ENCODE data around the gene GTF3C1.

Gene GTF3C1

DNA sequence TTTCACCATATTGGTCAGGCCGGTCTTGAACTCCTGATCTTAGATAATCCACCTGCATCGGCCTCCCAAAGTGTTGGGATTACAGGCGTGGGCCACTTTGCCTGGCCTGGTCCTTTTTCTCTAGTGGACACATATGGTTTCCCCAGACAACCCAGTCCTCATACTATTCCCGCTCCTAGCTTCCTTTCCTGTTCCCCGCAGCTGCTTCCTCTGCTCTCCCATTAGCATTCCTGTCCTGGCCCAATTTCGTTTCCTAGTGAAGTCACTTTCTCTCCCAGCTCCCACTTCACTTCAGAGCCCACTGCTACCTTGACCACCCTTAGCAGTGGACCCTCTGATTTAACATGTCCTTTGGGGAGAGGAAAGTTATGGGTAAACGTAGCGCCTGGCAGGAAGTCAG lies 11.5 kb upstream of the GTF3C1 start:
- DNase-seq (ENCODE audit: low spot score) = no peak

DNA sequence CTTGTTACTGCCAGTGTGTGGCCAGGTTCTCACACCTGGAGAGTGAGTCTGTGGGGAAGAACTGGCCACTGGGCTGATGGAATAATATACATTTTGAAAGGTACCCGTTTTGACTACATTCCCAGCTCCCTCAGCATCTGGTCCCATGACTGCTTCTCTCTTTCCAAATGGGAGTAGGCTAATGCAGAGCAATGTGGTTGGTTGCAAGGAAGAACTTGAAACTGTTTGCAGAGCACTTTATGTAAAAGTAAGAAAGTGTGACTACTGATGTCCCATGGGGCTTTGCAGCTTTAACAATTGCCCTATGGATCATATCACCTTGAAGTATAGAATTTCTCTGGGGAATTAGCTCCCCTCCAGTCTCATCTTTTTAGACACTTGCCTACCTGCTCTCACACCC lies 9.2 kb upstream of the GTF3C1 start:
- no peak for DNase-seq (ENCODE audit: low spot score)

DNA sequence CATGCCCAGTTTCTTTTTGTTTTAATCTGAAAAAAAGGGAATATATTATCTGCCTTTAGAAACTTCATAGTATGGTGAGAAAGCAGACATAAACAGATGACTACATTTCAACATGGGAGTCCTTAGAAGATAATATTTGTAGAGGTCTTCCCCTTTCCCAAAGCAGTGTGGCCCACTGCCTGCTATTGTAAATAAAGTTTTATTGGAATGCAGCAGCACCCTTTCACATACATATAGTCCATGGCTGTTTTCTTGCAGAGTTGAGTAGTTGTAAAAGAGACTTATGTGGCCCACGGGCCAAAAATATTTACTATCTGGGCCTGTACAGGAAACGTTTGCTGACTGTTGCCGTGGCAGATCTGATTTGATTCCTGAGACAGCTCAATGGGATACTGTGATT lies 8.7 kb upstream of the GTF3C1 start:
- no peak for DNase-seq (ENCODE audit: low spot score)

DNA sequence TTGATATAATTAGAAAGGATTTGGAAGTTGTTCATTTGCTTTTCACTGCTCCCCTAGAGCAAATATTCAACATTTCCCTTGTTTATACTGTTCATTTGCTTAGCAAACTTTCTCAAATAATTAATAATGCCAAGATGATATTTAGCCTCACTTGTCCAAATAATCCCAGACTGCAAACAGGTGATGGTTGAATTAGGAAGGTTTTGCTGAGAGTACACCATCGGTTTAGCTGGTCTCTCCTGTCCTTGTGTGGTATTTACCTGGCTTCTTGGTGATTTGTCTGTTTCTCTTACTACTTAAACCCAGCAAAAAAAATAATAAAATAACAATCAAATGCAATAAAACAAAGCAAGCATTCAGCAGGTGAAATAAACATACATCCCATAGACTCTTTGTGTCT lies 6.8 kb upstream of the GTF3C1 start:
- no peak for DNase-seq (ENCODE audit: low spot score)

DNA sequence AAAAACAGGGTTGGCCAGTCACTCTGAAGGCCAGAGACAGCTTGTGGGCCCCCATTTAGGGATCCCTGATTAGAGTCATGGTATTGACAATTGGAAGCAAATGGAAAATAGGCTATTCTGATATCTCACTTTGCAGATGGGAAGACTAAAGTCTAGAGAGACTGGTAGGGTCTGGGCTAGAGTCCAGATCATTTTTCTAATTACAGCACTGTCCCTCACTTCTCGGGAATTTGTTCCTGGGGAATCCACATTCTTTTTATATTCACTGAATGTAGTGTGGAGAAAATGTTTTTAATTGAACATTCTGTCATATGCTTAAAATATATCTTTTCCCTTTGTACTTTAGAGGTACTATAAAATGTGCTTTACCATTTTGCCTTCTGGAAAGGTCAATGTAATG lies 1.3 kb upstream of the GTF3C1 start:
- no peak for DNase-seq (ENCODE audit: low spot score)

DNA sequence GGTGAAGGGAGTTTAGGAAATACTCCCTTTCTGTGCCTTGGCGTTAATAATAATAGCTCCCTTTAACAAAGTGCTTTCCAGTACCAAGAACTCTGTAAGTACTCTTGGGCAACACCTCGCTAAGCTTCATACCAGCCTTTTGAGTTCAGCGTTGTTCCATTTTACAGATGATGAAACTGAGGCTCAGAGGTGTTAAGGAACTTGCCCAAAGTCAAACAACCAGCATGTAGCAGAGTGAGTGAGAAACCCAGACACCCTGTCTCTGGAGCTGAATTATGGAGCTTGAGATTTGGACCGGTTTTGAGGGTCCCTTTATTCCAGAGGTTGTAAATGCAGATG lies 838 bp upstream of the GTF3C1 start:
- no peak for DNase-seq (ENCODE audit: low spot score)

DNA sequence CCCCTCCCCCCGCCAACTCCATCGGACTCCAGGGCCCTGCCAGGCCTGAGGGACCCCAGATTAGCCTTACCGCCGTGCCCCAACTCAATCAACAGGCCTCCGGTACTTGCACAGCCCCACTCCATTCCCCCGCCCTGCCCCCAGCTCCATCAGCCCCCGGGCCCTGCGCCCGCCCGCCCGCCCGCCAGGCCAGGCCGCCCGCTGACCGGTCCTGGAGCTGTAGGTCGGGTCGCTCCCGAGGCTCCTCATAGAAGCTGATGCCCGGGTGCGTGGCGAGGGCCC lies 308 bp downstream of the GTF3C1 start:
- no peak for DNase-seq (ENCODE audit: low spot score)

DNA sequence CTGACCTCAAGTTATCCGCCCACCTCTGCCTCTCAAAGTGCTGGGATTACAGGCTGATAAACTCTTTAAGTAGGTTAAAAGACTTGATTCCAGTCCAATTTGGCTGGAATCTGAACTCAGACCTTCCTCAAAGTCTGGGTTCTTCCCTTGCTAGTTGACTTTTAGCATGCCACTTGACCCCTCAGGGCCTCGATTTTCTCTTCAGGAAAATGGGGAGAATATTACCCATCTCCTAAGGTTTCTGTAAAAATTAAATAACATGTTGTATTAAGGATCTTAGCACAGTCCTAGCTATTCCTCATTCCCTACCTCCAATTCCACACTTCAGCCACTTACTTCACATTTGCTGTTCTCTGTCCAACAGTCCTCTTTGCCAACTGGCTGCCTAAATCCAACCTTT lies 1.9 kb downstream of the GTF3C1 start:
- no peak for DNase-seq (ENCODE audit: low spot score)

DNA sequence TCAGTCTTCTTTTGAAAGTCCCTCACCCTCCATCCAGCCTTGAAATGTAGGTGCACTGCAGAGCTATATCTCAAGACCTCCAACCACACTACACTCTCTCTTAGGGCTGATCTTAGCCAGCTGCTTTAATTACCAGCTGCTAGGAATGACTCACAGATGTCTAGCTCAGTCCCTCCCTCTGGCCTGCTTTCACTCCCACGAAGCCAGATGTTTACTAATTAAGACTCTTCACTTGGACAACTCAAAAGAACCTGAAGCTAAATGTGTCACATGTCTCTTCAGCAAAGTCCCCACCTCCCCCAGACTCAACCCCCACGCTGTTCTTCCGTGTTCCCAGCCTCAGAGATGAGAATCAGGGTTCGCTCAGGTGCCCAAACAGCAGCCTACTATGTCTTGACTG lies 2.6 kb downstream of the GTF3C1 start:
- no peak for DNase-seq (ENCODE audit: low spot score)

DNA sequence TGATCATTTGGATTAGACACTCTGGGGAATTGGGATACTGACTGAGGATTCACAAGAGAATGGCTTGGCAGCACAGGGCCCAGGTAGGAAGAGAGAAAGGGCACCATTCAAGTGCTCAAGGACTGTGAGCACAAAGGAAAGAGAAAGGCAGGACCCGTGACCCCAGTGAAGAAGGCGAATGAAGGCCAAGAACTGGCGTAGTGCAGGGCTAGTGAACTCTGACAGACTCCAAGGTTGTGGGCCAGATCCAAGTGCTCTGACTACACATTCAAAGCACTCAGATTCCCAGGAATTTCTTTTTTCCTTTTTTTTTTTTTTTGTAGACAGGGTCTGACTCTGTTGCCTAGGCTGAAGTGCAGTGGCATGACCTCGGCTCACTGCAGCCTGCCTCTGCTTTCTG lies 5.0 kb downstream of the GTF3C1 start:
- DNase-seq (ENCODE audit: low spot score) = no peak

DNA sequence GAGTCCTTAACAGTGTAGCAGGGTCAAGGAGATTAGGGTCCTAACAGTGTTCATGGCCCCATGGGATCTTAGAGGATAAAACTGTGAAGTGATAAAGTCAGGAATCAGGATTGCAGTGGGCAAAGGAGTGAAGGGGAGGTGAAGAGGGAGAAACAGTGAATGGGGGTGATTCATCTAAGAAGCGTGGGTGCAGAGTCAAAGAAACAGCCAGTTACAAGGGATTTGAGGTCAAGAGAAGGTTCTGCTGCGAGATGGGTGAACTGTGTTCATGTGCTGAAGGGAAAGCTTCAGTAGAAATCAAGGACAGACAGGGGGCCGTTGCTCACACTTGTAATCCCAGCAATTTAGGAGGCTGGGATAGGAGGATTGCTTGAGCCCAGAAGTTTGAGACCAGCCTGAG lies 5.9 kb downstream of the GTF3C1 start:
- DNase-seq (ENCODE audit: low spot score) = no peak

DNA sequence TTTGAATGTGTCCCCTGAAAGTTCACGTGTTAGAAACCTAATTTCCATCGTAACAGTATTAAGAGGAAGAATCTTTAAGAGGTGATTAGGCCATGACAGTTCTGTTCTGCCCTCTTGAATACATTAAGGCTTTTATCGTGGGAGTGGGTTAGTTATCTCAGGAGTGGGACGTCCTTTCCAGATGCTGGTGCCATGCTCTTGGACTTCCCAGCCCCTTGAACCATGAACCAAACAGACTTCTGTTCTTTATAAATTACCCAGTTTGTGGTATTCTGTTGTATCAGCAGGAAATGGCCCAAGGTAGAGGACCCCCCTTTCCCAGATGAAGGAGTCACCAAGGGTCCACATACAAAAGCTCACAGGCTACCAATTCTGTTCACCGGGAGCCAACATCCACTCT lies 10.1 kb downstream of the GTF3C1 start:
- DNase-seq (ENCODE audit: low spot score) = no peak

DNA sequence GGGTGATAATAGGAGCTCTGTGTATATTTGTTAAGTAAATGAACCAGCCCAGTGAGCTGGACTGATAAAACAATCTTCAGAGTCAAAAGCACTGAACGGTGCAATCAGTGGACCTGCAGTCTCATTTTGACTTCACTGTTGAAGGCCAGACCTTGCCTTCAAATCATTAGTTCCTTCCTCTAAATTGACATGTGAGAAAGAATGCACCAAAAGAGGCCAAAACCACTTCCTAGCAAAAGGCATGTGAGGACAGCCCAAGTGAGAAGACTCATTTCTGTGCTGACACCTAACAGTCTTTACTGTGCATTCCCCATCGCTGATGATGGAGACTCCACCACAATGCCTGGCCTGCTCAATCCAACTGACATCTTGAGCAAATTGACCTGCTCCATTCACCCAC lies 10.6 kb downstream of the GTF3C1 start:
- DNase-seq (ENCODE audit: low spot score) = no peak

DNA sequence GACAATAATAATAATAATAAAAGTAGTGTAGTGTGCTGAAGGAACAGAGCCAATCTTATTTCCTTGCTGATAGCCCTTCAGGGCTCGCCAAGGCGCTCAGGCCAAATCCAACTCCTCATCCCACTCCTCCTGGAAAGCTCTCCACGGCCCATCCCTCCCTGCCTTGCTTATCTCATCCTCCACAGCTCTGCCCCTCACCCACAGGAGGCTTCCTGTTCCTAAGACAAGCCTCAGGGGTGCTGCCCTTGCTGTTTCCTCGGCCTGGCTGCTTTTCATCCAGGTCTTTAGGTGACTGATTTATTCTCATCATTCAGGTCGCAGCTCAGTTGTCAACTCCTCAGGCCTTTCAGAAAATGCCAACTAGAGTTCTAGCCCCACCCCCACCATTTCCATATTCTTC lies 11.2 kb downstream of the GTF3C1 start:
- no peak for DNase-seq (ENCODE audit: low spot score)

DNA sequence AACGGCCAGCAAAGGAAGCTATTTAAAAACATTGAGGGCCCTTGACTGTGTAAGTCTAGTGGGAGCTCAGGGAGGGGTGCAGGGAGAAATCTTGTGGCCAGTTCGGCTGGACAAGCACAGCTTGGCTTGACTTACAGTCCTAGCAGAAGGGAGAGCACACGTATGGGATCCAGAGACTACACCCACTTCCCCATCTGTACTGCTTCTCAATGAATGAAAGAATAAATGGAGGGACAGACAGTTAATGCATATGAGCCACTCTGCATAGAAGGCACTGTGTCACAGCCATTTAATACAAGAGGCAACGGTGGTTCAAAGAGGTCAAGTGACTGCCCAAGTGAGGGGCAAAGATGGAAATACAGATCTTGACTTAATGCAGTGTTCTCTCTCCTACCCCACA lies 15.5 kb downstream of the GTF3C1 start:
- no peak for DNase-seq (ENCODE audit: low spot score)

DNA sequence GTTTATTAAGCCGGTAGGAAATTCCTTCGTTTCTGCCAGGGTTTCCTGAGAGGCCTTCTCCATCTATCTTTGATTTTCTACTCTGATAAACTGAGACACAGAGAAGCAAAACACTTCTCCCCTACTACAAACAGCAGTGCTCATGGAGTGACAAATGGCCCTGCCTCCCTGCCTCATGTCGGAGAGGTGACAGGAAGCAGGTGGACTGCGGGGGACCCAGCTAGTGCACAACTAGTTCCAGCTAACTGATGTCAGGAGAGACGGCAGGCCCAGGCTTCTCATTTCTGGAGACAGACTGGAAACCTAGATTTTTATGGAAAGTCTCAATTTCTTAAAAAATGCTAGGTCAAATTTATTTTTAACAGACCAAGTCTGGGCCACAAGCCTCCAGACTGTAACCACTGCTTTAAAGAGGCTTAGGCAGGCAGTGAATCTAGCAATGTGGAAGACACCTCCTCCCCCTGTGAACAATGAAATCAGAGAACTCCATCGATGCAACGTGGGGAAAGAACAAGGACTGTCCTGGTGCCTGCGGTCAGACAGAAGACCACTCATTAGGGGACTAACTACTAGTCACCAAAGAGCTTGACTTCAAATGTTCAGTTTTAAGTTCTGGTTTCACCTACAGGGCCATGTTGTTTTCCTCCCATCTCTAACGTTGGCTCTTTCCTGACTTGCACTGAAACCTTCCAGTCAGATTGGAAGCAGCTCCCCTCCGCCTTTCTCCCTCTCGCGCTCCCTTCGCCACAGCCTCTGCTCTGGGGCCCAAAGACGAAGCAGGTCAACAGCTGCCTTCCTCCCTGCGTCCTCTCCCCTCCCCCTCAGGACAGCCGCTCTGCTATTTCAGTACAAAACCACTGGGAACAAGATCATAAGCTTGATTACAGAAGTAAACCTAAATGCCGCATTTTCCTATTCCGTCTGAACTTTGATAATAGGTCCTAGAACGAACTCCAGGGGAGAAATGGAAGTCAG lies 17.6 kb downstream of the GTF3C1 start:
- DNase-seq (ENCODE audit: low spot score) = no peak

DNA sequence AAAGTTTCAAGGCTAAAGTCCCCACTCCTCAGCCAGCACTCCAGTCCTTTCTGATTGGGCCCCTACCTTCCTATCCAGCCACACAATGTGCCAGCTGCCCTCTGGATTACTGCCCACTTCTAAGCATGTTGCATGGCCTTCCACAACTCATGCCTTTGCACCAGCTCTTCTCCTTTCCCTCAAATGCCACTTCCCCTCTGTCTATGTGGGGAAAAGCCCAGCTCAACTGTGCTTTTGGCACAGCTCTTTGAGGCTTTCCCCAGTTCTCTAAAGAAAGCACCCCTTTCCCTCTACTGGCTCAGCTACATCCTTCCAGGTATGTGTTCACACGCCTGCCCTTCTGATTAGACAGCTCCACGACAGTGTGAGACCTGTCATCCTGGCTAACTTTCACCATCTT lies 18.5 kb downstream of the GTF3C1 start:
- DNase-seq (ENCODE audit: low spot score) = no peak

DNA sequence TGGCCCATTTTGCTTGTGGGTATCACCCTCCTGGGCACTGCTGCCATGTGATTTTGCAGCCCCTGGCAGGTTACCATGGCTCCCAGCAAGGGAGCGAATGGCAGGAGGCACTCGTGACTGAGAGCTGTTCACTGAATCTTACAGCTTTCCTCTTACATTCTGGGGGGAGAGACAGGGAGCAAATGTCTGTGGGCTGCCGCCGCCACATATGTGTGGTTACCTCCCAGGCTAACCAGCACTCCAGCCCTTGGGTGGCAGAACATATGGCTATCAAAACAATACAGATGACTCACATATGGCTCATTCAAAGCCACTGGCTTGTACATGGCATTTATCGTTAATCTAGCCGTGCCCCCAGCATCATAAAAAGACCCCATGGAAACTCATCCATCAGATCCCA lies 19.8 kb downstream of the GTF3C1 start:
- no peak for DNase-seq (ENCODE audit: low spot score)

DNA sequence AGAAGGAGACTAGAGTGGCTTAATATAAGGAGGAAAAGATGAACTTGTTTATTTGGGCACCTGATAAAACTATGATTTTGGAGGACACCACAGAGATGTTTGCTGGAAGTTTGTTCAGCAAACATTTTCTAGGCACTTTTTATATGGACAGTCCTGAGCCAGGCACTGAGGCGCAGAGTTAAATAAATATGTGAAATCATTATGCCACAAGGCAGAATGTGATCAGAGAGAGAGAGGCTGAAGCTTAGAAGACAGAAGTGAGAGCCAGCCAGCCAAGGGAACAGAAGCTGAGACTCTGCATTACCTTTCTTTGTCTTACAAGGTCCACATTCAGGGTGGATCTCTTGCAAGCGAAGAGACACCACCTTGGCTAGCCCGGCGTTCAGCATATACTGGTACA lies 21.4 kb downstream of the GTF3C1 start:
- DNase-seq (ENCODE audit: low spot score) = no peak

DNA sequence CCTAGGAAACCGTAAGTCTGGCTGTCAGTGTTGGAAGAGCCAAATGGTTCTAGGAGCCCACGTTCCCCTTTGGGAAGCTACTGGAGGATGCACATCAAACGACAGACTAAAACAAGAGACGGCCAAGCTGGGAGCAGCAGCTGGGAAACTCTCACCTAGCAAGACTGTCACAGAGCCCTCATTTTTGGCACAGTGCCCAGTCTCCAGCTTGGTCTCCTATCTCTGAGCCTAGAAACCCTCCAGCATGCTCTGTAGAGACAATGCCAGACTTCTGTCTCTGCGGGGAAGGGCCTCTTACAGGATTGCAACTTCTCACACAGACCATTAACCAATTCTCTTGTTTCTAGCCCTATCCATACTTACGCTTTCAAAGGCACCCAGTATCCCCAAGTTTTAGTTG lies 23.5 kb downstream of the GTF3C1 start:
- no peak for DNase-seq (ENCODE audit: low spot score)

DNA sequence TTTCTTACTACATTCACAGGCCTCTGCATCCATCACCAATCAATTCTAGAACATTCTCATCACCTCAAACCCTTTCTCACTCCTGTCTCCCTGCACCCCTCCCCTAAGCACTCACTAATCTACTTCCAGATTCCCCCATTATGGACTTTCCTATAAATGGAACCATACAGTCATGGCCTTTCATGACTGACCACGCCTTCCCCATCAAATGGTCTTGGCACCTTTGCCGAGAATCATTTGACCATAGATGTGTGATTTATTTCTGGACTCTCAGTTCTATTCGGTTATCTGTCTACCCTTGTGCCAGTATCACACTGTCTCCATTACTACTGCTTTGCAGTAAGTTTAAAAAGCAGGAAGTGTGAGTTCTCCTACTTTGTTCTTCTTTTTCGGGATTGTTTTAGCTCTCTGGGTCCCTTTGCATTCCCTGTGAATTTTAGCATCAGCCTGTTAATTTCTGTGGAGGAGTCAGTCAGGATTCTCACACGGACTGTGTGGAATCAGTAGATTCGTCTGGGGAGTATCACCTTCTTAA lies 27.5 kb downstream of the GTF3C1 start:
- DNase-seq (ENCODE audit: low spot score) = no peak

DNA sequence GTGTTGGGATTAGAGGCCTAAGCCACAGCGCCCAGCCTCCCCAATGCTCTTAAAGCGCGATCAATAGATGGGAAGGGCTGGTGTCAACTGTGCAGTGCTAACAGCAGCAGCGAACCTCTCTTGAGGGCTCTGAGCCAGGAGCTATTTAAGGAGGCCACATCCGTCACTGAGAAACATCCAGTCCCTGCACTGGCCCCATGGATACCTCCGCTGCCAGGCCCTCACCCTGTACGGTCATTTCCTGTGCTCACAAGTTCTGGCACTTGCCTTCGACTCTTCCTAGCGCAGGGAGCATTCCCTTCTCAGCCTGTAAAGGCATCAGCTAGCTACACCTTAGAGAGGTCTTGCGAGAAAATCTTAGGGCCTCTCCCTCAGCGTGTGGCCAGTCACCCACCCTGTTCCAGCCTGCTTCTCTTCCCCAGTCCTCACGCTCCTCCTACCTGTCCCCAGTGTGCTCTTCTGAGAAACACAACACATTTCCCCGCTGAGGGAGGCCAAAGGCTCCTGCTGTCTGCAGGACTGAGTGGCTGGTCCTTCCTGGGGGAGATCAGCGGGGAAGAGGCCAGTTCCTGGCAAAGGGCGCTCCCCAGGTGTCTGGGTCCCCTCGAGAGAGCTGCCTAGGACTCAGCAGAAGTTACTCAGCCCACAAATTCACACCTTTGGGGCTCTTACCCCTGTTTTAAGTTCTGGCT lies 28.6 kb downstream of the GTF3C1 start:
- no peak for DNase-seq (ENCODE audit: low spot score)

DNA sequence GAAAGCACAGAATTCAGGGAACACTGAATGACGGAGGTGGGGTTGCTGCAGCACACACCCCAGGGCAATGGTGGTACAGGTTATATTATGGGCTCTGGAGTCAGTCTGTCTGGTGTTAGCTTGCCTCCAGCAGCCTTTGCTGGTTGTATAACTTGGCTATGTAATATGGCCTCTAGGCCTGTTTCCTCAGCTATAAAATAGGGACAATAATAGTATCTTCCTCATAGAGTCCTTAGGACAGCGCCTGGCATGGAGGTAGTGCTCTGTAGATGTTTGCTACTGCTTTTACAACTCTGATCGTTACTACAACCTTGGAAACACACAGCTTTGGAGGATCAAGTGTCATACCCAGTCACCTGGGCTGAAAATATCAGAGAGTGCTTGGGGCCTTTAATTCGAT lies 31.5 kb downstream of the GTF3C1 start:
- no peak for DNase-seq (ENCODE audit: low spot score)

DNA sequence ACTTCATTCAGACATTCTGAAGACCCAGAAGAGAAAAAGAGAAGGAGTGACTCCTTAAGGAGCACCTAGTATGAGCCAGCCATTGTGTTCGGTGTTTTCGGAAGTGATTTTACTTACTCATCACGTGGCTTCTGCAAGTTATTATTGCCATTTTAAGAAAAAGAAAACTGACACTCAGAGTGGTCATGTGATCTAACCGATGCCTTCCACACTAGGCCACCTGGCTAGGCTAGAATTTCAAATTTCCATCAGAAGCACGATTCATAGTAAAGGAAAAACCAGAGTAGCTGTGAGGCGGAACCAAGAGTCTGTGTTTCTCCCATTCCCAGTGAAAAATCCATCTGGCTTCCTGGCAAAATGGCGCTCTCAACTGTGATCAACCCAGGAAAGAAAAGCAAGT lies 32.0 kb downstream of the GTF3C1 start:
- no peak for DNase-seq (ENCODE audit: low spot score)

All from HuH-7.5 (cell line).